GM19438 (cell line): ENCODE results near the gene FAM171A2.

Experiments used
- ATAC-seq: cut with Tn5 transposase; IDR thresholded peaks from one replicate; pipeline ENCODE4 v1.9.1; 2021; ENCODE audit warnings: low read depth; ENCODE audit not compliant: unreplicated experiment

The FAM171A2 gene

DNA sequence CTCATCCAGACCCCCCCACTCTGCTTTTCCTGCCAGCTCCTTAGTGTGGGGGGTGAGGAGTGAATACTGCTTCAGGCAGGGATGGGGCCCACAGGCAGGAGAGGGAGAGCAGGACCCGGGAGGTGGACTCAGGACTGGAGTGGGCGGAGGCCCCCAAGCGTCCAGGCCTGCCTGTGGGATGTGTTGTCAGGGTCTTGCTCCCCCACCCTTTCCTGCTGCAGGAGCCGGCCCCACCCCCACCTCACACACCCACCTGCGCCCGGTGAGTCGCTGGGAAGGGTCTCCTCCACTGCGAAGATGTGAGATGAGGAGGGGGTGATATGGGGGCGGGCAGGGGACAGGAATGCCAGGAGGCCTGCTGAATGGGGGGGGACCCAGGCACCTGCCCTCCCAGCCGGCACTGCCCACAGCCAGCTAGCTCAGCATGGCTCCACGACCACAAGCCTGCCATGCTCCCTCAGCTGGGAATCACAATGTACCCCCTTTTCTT lies 1.1 kb downstream of the FAM171A2 start:
- no peak for ATAC-seq

DNA sequence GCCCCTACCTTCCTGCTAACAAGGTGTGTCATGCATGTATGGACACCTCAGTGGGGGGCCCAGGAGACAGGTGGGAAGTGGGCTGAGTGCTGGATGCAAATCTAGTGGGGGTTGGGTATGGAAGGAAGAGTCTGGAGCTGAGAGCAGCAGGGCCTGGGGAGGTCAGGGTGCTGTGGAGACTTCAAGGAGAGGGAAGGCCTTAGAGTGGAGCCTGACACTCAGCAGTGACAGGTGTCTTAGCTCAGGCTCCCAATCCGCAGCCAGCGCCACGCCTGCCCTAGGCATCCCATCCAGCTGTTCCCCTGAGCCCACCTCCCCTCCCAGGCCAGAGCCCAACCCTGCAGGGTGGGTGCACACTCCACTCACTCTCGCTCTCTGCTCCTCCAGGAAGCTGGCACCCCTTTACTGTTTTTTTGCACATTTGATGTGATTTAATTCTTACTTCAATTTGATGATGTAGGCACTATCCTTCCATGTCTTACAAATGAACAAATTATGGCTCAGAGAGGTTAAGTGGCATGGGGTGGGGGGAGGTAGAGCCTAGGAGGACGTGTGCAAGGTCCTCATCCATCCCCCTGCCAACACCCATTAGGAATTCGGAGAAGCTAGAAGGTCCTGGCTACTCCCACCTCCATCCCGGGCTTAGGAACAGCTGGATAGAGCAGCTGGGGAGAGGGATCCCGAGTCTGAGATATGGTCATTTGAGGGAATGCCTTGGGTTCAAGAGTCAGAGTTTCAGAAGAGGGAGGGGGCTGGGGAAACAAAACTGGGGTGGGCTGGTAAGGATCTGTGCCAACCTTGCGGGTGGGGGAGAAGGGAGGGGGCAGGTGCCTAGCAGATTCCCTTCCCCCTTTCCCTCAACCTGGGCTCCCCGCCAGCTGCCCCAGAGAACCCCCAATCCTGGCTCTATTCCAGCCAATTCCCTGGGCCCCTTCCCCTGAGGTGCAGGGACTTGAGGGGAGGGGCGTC lies 2.1 kb downstream of the FAM171A2 start:
- ATAC-seq: no peak

- ATAC-seq: no peak
Measured at GRCh38 chr17:44360826-44361225, 2.8 kb downstream of the FAM171A2 start.

DNA sequence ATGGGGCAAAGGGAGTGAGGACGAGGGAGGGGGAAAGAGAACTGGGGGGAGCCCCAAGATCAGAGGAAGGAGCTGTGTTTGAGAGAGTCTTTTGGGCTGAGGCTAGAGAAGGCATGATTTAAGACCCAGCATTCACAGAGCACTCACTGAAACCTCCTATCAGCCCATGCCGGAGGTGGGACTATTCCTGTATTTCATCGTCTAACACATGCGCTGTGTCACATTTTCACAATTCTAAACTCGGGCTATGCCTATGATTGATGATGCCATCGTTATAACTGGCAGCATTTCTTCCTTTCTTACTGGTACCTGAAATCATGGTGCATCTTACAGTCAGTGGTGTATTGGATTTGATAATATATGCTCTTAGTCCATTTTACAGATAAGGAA lies 3.5 kb downstream of the FAM171A2 start:
- ATAC-seq: no peak

DNA sequence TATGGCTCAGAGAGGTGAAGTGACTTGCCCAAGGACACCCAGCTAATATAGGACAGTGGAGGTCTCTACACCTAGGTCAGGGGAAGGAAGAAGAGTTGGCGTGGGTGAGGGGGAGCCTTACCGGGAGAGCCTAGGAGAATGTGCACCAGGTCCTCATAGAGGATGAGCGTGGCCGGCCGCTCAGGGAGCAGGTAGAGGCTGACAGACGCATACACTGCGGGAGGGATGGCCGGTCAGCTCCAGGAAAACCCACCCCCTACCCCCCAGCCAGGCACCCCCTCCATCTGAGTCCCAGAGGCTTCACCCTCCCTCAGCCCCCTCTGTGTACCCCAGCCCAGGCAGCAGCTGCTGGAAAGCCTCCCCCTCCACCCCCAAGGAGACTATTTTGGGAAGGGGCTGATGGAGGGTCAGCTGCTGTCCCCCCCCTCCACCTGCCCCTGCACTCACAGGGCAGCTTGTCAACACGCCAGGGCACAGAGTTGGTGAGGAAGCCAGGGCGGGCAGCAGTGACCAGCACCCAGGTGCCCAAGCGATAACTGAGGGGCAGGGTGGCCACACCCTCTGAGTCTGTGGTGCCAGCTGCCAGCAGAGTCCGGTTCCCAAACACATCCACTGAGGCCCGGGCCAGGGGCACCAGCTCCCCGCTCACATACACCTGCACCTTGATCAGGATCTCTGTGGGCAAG lies 4.1 kb downstream of the FAM171A2 start:
- ATAC-seq: no peak

DNA sequence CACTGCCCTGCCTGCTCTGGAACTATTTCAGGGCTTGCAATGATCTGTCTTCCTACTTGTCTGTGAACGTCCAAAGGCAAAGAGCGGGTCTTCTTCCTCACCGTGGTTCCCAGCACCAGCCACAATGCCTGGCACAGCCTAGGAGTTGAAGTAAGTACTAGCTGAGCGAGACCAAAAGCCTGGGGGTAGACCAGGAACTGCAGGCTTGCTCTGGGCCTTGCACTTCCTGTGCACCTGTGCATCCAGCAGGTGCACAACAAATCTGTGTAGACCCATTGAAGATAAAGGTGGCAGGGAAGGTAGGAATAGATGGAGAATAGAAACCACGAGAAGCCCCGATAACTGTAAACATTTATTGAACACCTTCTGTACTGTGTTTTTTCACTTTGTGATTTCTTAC lies 4.6 kb downstream of the FAM171A2 start:
- ATAC-seq: no peak

- no peak for ATAC-seq
Measured at GRCh38 chr17:44358066-44358465, 5.6 kb downstream of the FAM171A2 start.

GRCh38 chr17:44356241-44356640 lies 7.4 kb downstream of the FAM171A2 start:
- ATAC-seq: no peak

GRCh38 chr17:44355642-44356099 lies 8.0 kb downstream of the FAM171A2 start:
- ATAC-seq: no peak

GRCh38 chr17:44354582-44355561 lies 8.8 kb downstream of the FAM171A2 start:
- no peak for ATAC-seq

GRCh38 chr17:44353672-44354331 lies 9.9 kb downstream of the FAM171A2 start:
- no peak for ATAC-seq

DNA sequence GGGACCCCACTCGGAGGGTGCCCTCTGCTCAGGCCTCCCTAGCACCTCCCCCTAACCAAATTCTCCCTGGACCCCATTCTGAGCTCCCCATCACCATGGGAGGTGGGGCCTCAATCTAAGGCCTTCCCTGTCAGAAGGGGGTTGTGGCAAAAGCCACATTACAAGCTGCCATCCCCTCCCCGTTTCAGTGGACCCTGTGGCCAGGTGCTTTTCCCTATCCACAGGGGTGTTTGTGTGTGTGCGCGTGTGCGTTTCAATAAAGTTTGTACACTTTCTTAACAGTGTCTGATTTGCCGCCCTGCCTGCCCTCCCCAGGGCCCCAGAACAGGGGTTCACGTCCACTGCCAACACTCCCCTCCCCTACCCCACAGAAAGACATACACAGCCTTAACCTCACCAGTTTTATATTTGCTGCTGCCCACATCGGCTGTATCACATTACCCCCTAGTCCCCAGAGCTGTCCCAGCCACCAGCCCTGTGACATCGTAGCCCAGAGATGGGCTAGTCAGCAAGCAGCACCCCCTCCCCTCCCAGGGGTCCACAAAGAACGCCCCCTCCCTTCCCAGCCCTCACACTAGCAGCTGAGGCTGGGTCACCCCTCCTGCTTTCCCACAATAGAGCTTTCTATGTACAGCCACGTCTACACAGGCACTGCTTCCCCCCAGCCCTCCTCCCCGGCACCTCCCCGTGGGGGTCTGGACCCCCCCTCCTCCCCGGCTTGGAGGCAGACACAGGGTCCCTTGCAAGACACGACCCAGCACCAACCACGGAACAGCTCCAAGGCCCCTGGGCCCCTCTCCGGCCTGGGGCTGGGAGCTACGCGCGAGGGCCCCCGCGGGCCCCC lies 10.6 kb downstream of the FAM171A2 start:
- no peak for ATAC-seq

DNA sequence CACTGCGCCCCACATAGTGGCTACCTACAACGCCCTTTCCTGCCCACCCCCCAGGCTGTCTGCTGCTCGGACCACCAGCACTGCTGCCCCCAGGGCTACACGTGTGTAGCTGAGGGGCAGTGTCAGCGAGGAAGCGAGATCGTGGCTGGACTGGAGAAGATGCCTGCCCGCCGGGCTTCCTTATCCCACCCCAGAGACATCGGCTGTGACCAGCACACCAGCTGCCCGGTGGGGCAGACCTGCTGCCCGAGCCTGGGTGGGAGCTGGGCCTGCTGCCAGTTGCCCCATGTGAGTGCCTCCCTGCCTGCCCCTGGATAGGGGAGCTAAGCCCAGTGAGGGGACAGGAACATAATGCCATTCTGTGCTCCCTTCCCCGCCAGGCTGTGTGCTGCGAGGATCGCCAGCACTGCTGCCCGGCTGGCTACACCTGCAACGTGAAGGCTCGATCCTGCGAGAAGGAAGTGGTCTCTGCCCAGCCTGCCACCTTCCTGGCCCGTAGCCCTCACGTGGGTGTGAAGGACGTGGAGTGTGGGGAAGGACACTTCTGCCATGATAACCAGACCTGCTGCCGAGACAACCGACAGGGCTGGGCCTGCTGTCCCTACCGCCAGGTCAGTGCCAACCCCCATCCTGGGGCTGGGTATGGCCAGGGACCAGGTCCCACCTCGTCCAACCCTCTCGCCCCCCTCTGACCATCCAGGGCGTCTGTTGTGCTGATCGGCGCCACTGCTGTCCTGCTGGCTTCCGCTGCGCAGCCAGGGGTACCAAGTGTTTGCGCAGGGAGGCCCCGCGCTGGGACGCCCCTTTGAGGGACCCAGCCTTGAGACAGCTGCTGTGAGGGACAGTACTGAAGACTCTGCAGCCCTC lies 11.5 kb downstream of the FAM171A2 start:
- no peak for ATAC-seq

GRCh38 chr17:44351464-44351863 lies 12.2 kb downstream of the FAM171A2 start:
- no peak for ATAC-seq

GRCh38 chr17:44350733-44351226 lies 12.9 kb downstream of the FAM171A2 start:
- ATAC-seq: no peak

GRCh38 chr17:44349553-44350070 lies 14.0 kb downstream of the FAM171A2 start:
- ATAC-seq: no peak

DNA sequence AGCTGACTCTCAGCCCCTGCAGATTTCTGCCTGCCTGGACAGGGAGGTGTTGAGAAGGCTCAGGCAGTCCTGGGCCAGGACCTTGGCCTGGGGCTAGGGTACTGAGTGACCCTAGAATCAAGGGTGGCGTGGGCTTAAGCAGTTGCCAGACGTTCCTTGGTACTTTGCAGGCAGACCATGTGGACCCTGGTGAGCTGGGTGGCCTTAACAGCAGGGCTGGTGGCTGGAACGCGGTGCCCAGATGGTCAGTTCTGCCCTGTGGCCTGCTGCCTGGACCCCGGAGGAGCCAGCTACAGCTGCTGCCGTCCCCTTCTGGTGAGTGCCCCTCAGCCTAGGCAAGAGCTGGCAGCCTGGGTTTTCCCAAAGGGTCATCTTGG lies 14.7 kb downstream of the FAM171A2 start:
- no peak for ATAC-seq
